GM21423 (cell line): ENCODE results near the gene CDC6.
"Not testable (repeated sequence)": the region's sequence is repeated elsewhere in the genome, so short reads cannot be mapped to it uniquely, and the experiment has no call there.

Experiments used
- ATAC-seq: cut with Tn5 transposase; IDR thresholded peaks from one replicate; pipeline ENCODE4 v1.9.1; 2021; ENCODE audit warnings: mild to moderate bottlenecking, moderate library complexity; ENCODE audit not compliant: unreplicated experiment

CDC6 gene

GRCh38 chr17:40286473-40286872, 1.2 kb upstream of the CDC6 start:
- ATAC-seq: no peak

GRCh38 chr17:40287159-40287493, 553 bp upstream of the CDC6 start:
- ATAC-seq: no peak

- ATAC-seq: no peak
Measured at GRCh38 chr17:40290629-40291280, 3.1 kb downstream of the CDC6 start.

- no peak for ATAC-seq
Measured at GRCh38 chr17:40291281-40291664, 3.6 kb downstream of the CDC6 start.

GRCh38 chr17:40293363-40293762, 5.7 kb downstream of the CDC6 start:
- ATAC-seq: no peak

GRCh38 chr17:40295488-40296436, 8.1 kb downstream of the CDC6 start:
- ATAC-seq: no peak

- ATAC-seq: no peak
Measured at GRCh38 chr17:40297511-40297910, 9.8 kb downstream of the CDC6 start.

GRCh38 chr17:40298726-40299125, 11.0 kb downstream of the CDC6 start:
- ATAC-seq: no peak

- not testable (repeated sequence) for ATAC-seq
Measured at GRCh38 chr17:40299159-40299757, 11.6 kb downstream of the CDC6 start.

- no peak for ATAC-seq
Measured at GRCh38 chr17:40301315-40301714, 13.6 kb downstream of the CDC6 start.

- ATAC-seq: no peak
Measured at GRCh38 chr17:40303009-40303657, 15.5 kb downstream of the CDC6 start.

- ATAC-seq: no peak
Measured at GRCh38 chr17:40303708-40304551, 16.3 kb downstream of the CDC6 start.

- ATAC-seq: not testable (repeated sequence)
Measured at GRCh38 chr17:40304552-40304863, 16.8 kb downstream of the CDC6 start.

GRCh38 chr17:40304866-40305265, 17.2 kb downstream of the CDC6 start:
- ATAC-seq: not testable (repeated sequence)

- ATAC-seq: no peak
Measured at GRCh38 chr17:40306395-40306794, 18.7 kb downstream of the CDC6 start.

- no peak for ATAC-seq
Measured at GRCh38 chr17:40307001-40307730, 19.5 kb downstream of the CDC6 start.

- no peak for ATAC-seq
Measured at GRCh38 chr17:40307740-40308239, 20.1 kb downstream of the CDC6 start.

GRCh38 chr17:40309031-40309948, 21.6 kb downstream of the CDC6 start, which contains the start of gene RARA:
Gene RARA, plus strand, starts transcription at chr17:40309180. Its CDS starts 22,039 bp downstream, at chr17:40331219.
- ATAC-seq: no peak
